Fibroblast of the conjunctiva (primary cell): ENCODE measurements around the gene ANKRA2.

Source experiments
- DNase-seq: peaks from one replicate; pipeline ENCODE4 v3.0.0-alpha.2; 2010; ENCODE audit warnings: low read depth

Gene ANKRA2, protein sequence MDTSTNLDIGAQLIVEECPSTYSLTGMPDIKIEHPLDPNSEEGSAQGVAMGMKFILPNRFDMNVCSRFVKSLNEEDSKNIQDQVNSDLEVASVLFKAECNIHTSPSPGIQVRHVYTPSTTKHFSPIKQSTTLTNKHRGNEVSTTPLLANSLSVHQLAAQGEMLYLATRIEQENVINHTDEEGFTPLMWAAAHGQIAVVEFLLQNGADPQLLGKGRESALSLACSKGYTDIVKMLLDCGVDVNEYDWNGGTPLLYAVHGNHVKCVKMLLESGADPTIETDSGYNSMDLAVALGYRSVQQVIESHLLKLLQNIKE

GRCh38 chr5:73565139-73565968 lies at the start of gene ANKRA2, which contains the start of gene UTP15:
Gene ANKRA2 (minus strand): TSS chr5:73565639. CDS start chr5:73562881, 2,758 bp downstream.
Gene UTP15 (plus strand): TSS chr5:73565743. CDS start chr5:73567345, 1,602 bp downstream.
- DNase-seq: peak; percentile 95

GRCh38 chr5:73615085-73615484 lies 49.6 kb upstream of the ANKRA2 start:
- DNase-seq: no peak

- DNase-seq: no peak
Observed at GRCh38 chr5:73612799-73613198, 47.4 kb upstream of the ANKRA2 start.

DNA sequence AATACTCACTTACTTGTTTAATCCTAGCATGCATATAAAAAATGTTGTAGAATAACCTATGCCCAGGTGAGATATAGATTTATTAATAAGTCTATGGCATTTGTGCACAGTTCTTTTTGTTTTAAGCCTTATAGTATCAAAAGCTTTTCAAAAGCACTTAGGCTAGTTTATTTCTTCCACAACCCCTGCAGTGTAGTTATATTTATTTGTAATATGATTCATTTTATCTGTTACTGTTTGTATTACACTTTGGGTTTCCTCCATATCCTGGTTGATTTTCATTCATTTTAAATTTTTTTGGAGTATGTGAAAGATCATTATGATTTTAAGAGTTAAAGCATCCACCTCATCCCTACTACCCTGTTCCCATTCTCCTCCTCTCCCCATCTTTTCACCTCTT lies 41.8 kb upstream of the ANKRA2 start:
- DNase-seq: no peak

- no peak for DNase-seq
Observed at GRCh38 chr5:73606206-73606753, 40.8 kb upstream of the ANKRA2 start.

DNA sequence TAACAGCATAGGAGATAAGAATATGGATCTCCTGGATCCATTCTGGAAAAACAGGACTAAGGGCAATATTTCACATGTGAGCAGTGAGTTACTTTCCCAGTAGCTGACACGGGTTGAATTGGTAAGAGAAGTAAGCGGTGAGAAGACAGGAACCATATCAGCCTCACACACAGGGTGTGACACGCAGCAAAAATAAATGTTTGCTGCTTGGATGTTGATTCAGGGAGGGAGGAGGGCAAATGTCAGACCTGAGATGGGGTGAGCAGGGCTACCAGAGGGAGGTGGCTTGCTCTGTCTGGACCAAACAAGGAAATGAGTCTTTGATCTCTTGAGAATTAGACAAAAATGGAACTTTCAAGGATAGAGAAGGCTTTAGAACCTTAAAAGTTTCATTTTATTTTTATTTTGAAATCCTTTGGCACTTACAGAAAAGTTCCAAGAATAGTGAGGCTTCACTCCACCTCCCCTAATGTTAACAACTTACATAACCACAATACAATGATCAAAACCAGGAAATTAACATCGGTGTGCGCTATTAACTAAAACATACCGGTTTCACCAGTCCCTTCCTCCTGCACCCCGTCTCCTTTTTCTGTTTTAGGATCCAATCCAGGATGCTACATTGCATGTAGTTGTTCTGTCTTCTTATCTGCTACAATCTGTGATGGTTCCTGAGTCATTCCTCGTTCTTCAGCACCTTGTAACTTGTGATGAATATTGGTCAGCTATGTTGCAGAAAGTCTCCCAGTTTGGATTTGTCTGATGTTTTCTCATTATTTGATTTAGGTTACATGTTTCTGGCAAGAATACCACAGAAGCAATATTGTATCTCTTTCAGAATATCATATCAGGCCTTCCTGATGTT lies 40.0 kb upstream of the ANKRA2 start:
- DNase-seq: no peak

DNA sequence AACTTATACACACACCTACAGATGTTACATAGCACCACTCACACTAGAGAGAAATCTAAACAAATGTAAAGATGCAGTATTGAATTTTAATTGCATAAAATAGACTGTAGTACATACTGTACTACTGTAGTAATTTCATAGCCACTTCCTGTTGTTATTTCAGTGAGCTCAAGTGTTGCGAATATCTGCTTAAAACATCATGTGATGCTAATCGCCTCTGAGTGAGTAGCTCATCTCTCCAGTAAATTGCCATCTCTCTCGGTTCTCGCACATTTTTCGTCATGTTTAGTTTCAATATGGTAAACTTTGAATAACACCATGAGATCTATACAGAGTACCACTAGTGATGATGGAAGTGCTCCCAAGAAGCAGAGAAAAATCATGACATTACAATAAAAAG lies 38.6 kb upstream of the ANKRA2 start:
- no peak for DNase-seq

GRCh38 chr5:73599380-73599779 lies 33.9 kb upstream of the ANKRA2 start:
- DNase-seq: no peak

- no peak for DNase-seq
Observed at GRCh38 chr5:73596705-73597328, 31.4 kb upstream of the ANKRA2 start.

DNA sequence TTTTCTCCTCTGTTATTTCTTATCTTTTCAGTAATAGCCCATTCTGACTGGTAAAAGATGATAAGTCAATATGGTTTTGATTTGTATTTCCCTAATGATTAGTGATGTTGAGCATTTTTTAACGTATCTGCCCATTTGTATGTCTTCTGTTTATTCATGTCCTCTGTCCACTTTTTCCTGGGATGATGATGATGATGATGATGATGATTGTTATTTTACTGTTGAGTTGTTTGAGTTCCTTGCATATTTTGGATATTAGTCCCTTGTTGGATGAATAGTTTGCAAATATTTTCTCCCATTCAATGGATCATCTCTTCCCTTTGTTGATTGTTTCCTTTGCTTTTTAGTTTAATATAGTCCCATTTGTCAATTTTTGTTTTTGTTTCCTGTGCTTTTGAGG lies 27.1 kb upstream of the ANKRA2 start:
- DNase-seq: no peak

DNA sequence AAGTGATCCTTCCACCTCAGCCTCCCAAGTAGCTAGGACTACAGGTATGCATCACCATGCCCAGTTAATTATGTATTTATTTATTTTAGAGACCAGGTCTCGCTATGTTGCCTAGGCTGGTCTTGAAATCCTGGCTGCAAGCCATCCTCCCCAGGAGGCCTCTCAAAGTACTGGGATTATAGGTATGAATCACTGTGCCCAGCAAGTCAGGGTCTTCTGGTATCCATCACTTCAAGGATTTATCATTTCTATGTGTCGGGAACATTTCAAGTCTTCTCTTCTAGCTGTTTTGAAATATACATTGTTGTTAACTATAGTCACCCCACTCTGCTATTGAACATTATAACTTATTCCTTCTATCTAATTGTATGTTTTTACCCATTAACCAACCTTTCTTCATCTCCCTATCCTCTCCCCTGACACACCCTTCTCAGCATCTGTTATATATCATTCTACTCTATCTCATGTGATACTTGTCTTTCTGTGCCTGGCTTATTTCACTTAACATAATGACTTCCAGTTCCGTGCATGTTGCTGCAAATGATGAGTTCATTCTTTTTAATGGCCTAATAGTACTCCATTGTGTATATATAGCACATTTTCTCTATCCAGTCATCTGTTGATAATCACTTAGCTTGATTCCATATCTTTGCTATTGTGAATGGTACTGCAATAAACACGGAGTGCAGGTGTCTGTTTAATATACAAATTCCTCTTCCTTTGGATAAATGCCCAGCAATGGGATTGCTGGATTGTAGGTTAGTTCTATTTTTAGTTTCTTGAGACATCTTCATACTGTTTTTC lies 26.5 kb upstream of the ANKRA2 start:
- no peak for DNase-seq

- peak; percentile 88 for DNase-seq
Observed at GRCh38 chr5:73591102-73591695, 25.8 kb upstream of the ANKRA2 start.

- no peak for DNase-seq
Observed at GRCh38 chr5:73587923-73588322, 22.5 kb upstream of the ANKRA2 start.

- no peak for DNase-seq
Observed at GRCh38 chr5:73582285-73583145, 17.1 kb upstream of the ANKRA2 start.

GRCh38 chr5:73565969-73566547 lies 619 bp upstream of the ANKRA2 start:
- no peak for DNase-seq

DNA sequence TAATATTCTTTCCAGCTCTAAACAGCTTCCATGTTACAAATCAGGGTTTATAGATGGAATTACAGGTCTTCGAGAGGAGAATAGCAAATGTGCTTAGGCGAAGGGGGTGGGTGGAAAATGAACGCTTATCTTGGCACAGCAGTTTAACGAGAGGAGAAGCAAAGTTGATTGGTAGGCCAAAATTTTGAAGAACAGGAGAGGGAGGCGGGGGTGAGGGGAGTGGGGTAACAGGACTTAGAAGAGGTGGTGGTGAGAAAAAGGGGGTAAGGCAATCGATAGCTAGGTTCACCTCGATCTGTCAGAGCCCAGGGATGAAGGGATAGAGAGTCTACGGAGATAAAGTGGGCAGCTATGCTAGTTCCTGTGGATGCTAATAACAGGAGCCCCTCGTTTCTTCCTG lies 764 bp downstream of the ANKRA2 start:
- no peak for DNase-seq

DNA sequence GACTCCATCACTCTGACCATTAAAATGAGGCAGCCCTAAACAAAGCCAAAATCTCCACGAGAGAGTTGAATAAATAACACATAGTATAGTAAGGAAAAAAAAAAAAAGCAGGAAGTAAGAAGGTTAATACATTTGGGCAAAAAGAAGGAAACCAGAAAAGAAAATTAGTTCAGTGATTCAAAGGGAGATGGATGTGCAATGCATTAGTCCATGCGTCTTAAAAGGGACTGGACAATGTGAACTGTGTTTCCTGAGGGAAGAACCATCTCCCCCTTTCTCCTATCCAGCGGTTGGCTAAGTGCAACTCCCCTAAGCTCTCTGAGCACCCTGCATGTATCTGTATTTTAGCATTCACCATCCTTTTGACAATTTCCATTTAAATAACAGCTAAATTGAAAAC lies 1.4 kb downstream of the ANKRA2 start:
- no peak for DNase-seq

- no peak for DNase-seq
Observed at GRCh38 chr5:73558950-73559349, 6.5 kb downstream of the ANKRA2 start.

- DNase-seq: no peak
Observed at GRCh38 chr5:73552642-73553041, 12.8 kb downstream of the ANKRA2 start.
